GM18519 (cell line): Measurements from ENCODE around the gene SLC25A15.

Experiments used
- ATAC-seq: cut with Tn5 transposase; IDR thresholded peaks from one replicate; pipeline ENCODE4 v1.9.1; 2021; ENCODE audit warnings: mild to moderate bottlenecking, moderate library complexity; ENCODE audit not compliant: unreplicated experiment, low FRiP score

The SLC25A15 gene

GRCh38 chr13:40789275-40790153, at the start of gene SLC25A15:
TSS of gene SLC25A15 (plus strand) at chr13:40789611. CDS start at chr13:40793227, 3,616 bp downstream.
- ATAC-seq, result peak; percentile 72

- ATAC-seq, result no peak
Observed at GRCh38 chr13:40749327-40749726, 40.1 kb upstream of the SLC25A15 start.

- ATAC-seq, result no peak
Observed at GRCh38 chr13:40755082-40755700, 34.2 kb upstream of the SLC25A15 start.

- ATAC-seq, result no peak
Observed at GRCh38 chr13:40756042-40756441, 33.4 kb upstream of the SLC25A15 start.

GRCh38 chr13:40758811-40759210, 30.6 kb upstream of the SLC25A15 start:
- no peak for ATAC-seq

- no peak for ATAC-seq
Observed at GRCh38 chr13:40762849-40763248, 26.6 kb upstream of the SLC25A15 start.

GRCh38 chr13:40764587-40765403, 24.6 kb upstream of the SLC25A15 start:
- no peak for ATAC-seq

GRCh38 chr13:40765602-40766001, 23.8 kb upstream of the SLC25A15 start:
- ATAC-seq, result no peak

- ATAC-seq, result no peak
Observed at GRCh38 chr13:40769970-40770369, 19.4 kb upstream of the SLC25A15 start.

GRCh38 chr13:40770609-40770933, 18.8 kb upstream of the SLC25A15 start:
- no peak for ATAC-seq

GRCh38 chr13:40770934-40771618, 18.3 kb upstream of the SLC25A15 start, which contains the start of gene MRPS31:
TSS of gene MRPS31 (minus strand) at chr13:40771190. CDS start at chr13:40771136, 54 bp downstream.
- peak; percentile 94 for ATAC-seq

- no peak for ATAC-seq
Observed at GRCh38 chr13:40772765-40773473, 16.5 kb upstream of the SLC25A15 start.

- no peak for ATAC-seq
Observed at GRCh38 chr13:40774672-40775071, 14.7 kb upstream of the SLC25A15 start.

GRCh38 chr13:40776232-40776631, 13.2 kb upstream of the SLC25A15 start:
- no peak for ATAC-seq

GRCh38 chr13:40776681-40777165, 12.7 kb upstream of the SLC25A15 start:
- peak; percentile 50 for ATAC-seq

GRCh38 chr13:40777166-40777808, 12.1 kb upstream of the SLC25A15 start:
- ATAC-seq, result peak; percentile 52

- no peak for ATAC-seq
Observed at GRCh38 chr13:40777809-40778175, 11.6 kb upstream of the SLC25A15 start.

GRCh38 chr13:40779049-40779448, 10.4 kb upstream of the SLC25A15 start:
- ATAC-seq, result no peak

- no peak for ATAC-seq
Observed at GRCh38 chr13:40779796-40780285, 9.6 kb upstream of the SLC25A15 start.
